Renal pelvis (tissue), 4 donors: ENCODE measurements around the gene FBXW7. TPM values are rescaled to one million over a fixed set of nuclear protein-coding genes. Genes with fewer than 3 reads are reported as not detected.

Experiments used
- DNase-seq: peaks from one replicate; pipeline ENCODE4 v3.0.0-alpha.2; 2013
- polyA plus RNA-seq, 3 donors: library from polyadenylated mRNA; unstranded; fragments of 120-200 nt; gene quantifications; one replicate each; pipeline ENCODE4 v1.2.1, GENCODE V29; 2013; ENCODE audit not compliant: insufficient read length in 3 of 3

The FBXW7 gene
- polyA plus RNA-seq, 3 donors = 24.8 to 32.5 (median 28.8) TPM

GRCh38 chr4:152374606-152375285 lies 161.1 kb downstream of the FBXW7 start:
- DNase-seq = no peak

GRCh38 chr4:152374153-152374552 lies 161.7 kb downstream of the FBXW7 start:
- DNase-seq = no peak

DNA sequence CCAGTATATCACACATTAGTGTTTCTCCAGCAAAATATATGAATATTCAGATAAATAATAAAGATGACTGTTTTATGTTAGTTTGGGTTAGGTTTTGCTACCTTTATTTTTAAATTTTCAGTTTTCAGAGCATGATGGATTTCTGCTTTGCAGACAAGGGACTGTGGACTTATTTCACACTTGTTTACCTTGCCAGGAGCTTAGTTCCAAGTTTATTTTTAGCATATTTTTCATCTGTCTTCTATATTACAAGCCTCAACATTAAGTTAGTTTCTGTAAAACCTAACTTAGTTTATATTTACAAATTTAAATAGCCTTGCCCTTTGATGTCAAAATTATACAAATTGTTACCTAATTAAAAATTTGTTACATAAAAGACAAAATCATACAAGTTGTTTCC lies 163.4 kb downstream of the FBXW7 start:
- DNase-seq = no peak

- DNase-seq = no peak
Measured at GRCh38 chr4:152369902-152370295, 166.0 kb downstream of the FBXW7 start.

GRCh38 chr4:152369203-152369901 lies 166.5 kb downstream of the FBXW7 start:
- DNase-seq = no peak

DNA sequence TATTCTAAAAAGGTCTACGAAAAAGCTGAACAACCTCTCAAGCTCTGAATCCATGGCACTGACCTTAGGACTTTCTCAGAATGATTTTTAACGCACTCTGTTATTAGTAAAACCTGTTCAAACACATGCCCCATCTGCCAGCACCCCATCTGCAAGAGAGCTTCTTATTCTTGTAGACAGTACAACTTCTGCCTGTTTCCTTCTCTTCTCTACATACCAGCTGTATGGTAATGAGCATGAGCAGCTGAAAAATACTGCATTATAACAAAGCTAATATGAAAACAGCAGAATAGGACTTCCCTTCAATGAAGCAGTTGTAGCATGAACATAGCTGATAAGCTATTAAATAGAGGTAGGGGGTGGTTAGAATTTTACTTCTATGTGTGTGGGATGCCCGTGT lies 167.9 kb downstream of the FBXW7 start:
- DNase-seq = no peak

DNA sequence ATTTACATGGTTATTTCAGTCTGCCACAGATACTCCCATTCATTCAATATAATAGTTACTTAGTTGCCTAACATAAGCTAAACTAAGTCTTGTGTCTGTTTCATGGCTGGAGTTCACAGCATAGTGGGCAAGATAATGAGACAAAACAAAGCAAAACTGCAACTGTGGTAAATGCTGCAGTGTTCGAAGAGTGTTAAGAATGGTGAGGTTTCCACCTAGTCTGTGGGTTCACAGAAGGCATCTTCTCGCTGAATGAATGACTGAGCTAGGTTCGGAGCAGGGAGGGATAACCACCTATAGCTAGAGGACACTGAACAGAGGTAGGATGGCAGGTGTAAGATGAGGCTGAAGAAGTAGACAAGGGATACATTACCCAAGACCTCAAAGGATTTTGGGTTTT lies 171.0 kb downstream of the FBXW7 start:
- DNase-seq = no peak

DNA sequence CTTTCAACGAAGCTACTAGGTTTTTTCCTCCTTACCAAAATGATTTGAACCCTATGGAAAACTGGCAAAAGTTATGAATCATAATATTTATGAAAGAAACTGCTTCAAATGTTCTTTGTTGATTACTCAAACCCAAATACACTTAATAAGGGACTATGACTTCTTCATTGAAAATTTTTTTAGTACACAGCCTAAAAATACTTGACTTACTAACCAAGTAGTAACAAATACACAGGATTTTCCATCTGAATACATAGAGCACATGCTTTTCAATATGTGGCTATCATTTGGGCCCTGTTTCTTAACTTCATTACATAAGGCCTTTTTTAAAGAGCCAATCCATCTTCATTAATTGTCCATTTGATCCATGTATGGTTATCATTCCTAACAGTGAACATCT lies 171.5 kb downstream of the FBXW7 start:
- DNase-seq = no peak

DNA sequence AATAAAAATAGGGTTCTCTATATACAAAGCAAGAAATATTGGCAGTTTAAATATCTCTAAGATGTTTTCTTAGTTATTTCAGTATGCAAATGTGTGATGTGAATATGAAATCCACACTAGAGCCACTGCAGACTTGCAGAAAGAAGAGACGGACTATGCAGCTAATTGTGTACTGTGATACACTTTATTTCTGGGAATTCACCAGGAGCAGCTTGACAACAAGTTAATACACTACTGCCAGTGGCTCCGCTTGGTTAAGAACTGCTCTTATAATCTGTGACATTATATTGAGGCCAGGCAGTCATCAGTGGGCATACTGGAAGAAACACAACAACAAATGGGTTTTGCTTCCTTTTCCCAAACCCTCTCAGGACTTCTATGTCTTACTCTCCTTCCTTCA lies 172.0 kb downstream of the FBXW7 start:
- DNase-seq = no peak

DNA sequence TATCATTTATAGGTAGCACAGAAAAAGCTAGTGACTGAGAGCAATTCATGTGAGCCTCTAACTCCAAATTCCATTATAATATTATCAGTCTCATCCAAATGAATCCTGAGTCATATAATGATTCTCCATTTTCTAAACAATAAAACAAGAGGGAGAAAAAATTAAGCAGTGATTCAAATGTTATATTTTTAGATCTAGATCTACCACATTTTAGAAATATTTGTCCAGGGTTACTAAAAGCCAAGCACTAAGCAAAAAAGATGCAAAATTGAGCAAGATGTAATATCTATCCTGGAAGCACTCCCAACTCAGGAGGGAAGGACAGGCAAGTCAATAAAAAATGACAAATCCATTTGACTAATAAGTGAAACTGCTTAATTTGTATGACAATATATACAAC lies 172.8 kb downstream of the FBXW7 start:
- no peak for DNase-seq

GRCh38 chr4:152360045-152360410 lies 175.9 kb downstream of the FBXW7 start:
- DNase-seq = no peak

DNA sequence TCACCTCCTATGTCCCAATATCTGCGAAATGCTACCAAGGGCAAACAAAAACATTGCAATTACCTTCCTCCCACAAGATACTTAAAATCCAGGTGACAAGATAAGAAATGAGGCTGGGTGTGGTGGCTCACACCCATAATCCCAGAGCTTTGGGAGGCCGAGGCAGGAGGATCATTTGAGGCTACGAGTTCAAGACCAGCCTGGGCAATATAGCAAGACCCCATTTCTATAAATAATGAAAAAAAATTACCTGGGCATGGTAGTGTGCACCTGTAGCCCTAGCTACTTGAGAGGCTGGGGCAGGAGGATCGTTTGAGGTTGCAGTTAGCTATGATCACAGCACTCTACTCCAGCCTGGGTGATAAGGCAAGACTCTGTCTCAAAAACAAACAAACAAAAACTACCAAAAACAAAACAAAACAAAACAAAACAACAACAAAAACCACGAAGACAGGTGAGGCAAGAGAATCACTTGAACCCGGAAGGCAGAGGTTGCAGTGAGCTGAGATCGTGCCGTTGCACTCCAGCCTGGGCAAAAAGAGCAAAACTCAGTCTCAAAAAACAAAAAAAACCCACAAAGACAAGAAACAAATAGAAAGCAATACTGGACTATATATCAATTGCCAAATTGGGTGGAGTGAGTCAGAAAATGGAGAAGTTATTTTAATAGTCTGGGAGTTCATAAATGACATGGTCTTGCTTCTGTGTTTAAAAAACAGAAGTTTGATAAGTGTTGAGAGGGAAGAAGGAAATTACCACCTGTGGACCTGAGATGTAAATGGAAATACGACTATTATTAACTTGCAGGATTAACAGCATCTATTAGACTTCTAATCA lies 176.5 kb downstream of the FBXW7 start:
- DNase-seq = no peak

GRCh38 chr4:152357206-152357605 lies 178.7 kb downstream of the FBXW7 start:
- no peak for DNase-seq

DNA sequence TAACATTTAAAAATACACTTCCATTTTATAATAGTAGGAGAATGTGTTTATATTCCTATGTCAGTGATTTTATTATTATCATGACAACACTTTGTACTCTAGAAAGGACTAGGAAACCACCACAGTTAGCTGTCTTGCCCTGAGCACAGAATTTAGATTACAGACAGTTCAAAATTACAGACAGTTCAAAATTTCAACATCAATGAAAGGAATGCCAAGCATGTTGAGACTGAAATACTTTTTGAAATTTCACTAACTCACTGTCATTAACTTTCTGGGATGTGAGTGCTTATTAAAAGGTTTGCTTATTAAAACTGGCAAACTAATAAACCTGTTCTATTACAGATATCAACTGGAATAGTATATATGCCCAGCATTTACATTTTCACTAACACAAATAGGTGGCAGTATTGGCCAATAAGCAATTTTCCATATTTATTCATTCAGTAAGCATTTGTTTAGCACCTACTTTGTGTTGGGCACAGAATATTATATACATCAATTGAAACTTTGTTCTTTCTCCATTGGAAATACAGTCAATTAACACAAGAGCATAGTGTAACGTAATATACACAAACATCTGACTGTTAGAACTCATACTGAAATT lies 179.4 kb downstream of the FBXW7 start:
- DNase-seq = no peak

- peak; percentile 97 for DNase-seq
Measured at GRCh38 chr4:152352622-152353116, 183.2 kb downstream of the FBXW7 start.

- DNase-seq = no peak
Measured at GRCh38 chr4:152352215-152352614, 183.7 kb downstream of the FBXW7 start.

DNA sequence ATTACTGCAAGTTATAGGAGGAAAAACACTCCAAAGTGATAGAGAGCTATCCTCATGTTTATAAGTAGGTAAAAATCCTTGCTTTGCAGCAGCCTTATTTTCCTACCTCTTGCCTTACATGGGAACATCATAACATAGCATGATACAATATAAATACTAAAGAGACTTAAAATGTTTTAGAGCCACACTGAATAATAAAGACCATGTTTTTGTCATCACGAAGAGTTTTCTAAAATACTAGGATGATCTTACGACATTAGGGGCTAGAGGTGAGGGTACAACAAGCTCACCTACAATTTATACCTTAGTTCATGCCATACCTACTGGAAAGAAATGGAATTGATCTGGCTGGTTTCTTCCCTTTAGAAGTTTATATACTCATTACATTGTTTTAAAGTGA lies 184.8 kb downstream of the FBXW7 start:
- DNase-seq = no peak

GRCh38 chr4:152348670-152349069 lies 187.2 kb downstream of the FBXW7 start:
- DNase-seq = no peak

GRCh38 chr4:152346979-152347378 lies 188.9 kb downstream of the FBXW7 start:
- no peak for DNase-seq

DNA sequence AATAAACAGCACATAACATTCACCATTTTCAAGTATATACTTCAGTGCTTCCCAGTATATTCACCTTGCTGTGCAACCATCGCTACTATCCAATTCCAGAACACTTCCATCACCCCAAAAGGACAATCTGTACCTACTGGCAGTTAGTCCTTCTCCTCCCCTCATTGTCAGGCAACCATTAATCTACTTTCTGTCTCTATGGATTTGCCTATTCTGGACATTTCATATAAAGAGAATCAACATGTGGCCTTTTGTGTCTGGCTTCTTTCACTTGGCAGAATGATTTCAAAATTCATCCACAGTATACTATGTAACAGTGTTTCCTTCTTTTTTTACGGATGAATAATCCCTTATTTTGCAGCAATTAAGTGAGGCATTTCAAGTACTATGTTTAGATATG lies 189.4 kb downstream of the FBXW7 start:
- no peak for DNase-seq

DNA sequence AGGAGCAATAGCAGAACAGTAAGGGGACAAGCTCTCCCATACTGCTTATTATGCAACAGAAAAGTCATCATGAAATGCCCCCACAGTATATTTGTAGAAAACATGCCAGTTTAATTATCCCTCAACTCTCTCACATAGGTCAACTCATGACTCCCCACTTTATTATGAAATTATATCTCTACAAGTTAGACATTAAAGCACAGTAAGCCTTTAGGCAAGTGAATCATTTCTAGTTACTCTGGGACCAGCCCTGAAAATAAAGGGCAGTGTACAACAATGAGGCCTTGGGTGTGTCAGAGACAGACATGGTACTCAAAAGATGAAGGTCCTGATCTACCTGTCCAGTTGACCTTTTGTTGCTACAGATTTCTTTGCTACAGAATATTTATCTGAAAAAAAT lies 191.9 kb downstream of the FBXW7 start:
- no peak for DNase-seq

DNA sequence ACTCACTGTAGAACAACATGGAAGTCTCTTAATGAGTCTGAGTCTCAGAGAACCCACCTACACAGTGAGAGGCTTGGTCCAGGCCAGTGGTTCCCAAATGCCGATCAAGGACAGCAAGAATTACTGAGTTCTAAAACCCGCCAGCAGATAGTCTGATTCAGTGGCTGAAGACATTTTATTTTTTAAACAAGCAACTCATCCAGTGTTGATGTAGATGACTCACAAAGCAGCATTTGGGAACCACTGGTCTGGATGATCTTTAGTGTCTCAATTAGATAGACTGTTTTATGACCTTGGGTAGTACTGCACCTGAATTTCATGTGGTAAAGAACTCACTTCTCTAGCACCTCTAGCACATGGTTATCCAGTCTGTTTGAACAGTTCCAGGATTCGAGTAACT lies 193.6 kb downstream of the FBXW7 start:
- no peak for DNase-seq
